ENCODE results near the gene VSTM1. TPM values are rescaled to one million over a fixed set of nuclear protein-coding genes. Genes with fewer than 3 reads are reported as not detected.

The VSTM1 gene, protein sequence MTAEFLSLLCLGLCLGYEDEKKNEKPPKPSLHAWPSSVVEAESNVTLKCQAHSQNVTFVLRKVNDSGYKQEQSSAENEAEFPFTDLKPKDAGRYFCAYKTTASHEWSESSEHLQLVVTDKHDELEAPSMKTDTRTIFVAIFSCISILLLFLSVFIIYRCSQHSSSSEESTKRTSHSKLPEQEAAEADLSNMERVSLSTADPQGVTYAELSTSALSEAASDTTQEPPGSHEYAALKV
- total RNA-seq (ENCODE audit: low replicate concordance) = 0.12 TPM in 1 of 2 replicates, not detected in the other

DNA sequence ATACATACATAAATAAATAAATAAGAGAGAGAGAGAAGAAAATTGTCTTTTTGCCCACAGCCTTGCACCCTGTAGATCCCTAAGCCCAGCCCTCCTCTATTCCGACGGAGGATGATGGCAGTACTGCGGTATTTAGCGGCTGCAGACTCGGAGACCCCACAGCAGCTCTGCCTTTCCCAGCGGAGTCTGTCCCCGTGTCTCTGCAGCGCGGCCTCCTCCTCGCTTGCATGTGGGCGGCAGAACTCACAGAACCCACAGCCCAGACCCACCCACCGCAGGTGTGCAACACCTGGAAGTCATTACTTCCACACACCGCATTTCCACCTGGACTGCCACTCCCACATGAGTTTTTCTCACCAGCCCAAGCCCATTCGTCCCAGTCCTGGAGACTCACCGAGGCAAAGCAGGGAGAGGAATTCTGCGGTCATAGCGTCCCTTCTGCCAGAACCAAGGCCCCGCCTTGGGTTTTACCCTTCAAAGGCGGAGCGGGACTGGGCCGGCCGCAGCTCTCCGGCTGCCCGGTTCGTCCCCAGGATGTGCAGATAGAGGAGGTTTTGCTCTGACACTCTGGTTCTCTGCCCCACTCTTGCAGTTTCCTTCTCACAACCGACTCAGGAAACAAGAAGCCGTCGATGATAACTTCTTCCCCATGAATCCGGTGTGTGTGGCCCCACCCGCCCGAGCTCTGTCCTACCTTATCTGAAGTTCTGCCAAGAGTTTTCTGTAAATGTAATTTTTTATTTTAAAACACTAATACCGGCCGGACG, at the start of gene VSTM1:
Gene VSTM1, minus strand, starts transcription at position 548 of the 767 bp plus-strand sequence. Its CDS starts 120 bp downstream, at position 428.
- Histone ChIP-seq H3K27me3 (no peaks in the 10 kb centered on the region), H3K4me3 (no peak within 1 kb of the TSS), H3K36me3 (no peaks in the 10 kb centered on the region), H3K27ac (no peak within 1 kb of the TSS), H3K4me1 (no peaks in the 10 kb centered on the region), H2AFZ (replicated peaks) (no peak within 1 kb of the TSS), H4K20me1 (ENCODE audit: low read depth) (no peaks in the 10 kb centered on the region), H3K9me3 (ENCODE audit: low read depth) (no peaks in the 10 kb centered on the region), H3K79me2 (ENCODE audit: low read depth) (no peaks in the 10 kb centered on the region), H3F3A (ENCODE audit: low read depth) (no peaks in the 10 kb centered on the region), H3K9ac (no peak within 1 kb of the TSS), H3K4me2 (no peak within 1 kb of the TSS)
- no peak within 1 kb of the TSS for H3K27ac Mint-ChIP-seq
- no peaks in the 10 kb centered on the region for H3K36me3 Mint-ChIP-seq
- no peak for DNase-seq (ENCODE audit: low spot score)
- H3K9me3 Mint-ChIP-seq = peaks cover 2% of the 10 kb centered on the region
- no peak within 1 kb of the TSS for H3K4me3 Mint-ChIP-seq
- peaks cover 8% of the 10 kb centered on the region for H3K27me3 Mint-ChIP-seq (ENCODE audit: insufficient read depth, low read depth)
- no peak for TF ChIP-seq EZH2phosphoT487 (IDR thresholded peaks at IDR 0.05)
- TF ChIP-seq EZH2 (IDR thresholded peaks at IDR 0.05) = no peak
- TF ChIP-seq, protein P1, sequence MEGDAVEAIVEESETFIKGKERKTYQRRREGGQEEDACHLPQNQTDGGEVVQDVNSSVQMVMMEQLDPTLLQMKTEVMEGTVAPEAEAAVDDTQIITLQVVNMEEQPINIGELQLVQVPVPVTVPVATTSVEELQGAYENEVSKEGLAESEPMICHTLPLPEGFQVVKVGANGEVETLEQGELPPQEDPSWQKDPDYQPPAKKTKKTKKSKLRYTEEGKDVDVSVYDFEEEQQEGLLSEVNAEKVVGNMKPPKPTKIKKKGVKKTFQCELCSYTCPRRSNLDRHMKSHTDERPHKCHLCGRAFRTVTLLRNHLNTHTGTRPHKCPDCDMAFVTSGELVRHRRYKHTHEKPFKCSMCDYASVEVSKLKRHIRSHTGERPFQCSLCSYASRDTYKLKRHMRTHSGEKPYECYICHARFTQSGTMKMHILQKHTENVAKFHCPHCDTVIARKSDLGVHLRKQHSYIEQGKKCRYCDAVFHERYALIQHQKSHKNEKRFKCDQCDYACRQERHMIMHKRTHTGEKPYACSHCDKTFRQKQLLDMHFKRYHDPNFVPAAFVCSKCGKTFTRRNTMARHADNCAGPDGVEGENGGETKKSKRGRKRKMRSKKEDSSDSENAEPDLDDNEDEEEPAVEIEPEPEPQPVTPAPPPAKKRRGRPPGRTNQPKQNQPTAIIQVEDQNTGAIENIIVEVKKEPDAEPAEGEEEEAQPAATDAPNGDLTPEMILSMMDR (IDR thresholded peaks at IDR 0.05) = no peak
- no peaks in the 10 kb centered on the region for H3K4me1 Mint-ChIP-seq

DNA sequence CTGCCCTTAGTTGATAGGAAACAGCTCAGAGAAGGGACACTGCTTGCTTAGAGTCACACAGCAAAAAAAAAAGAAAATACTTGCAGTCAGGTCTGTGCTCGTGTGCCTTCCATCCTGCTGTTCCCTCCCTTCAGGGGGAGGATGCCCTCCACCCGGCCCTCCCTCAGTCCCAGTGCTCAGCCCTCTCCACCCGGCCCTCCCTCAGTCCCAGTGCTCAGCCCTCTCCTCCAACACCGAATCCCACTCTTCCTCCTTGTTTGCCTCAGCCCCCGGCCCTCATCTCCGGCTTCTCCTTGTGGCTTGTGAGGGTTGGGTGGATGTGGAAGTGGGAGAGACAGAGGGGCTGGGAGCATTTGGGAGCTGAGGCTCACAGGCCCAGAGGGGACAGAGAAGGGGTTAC, 46.0 kb upstream of the VSTM1 start:
- no peaks in the 10 kb centered on the region for H3K36me3 ChIP-seq
- peaks cover 6% of the 10 kb centered on the region for H3K27me3 Mint-ChIP-seq (ENCODE audit: insufficient read depth, low read depth)
- peaks cover 6% of the 10 kb centered on the region for H4K20me1 ChIP-seq (ENCODE audit: low read depth)
- H3K9ac ChIP-seq = no peak overlapping the region
- H3K4me1 Mint-ChIP-seq = peaks cover 10% of the 10 kb centered on the region
- H3K27ac ChIP-seq = no peak overlapping the region
- H3K36me3 Mint-ChIP-seq = peaks cover 21% of the 10 kb centered on the region
- H3K27me3 ChIP-seq = no peaks in the 10 kb centered on the region
- H3K4me2 ChIP-seq = no peak overlapping the region
- no peaks in the 10 kb centered on the region for H3K9me3 Mint-ChIP-seq
- peaks cover 5% of the 10 kb centered on the region for H3F3A ChIP-seq (ENCODE audit: low read depth)
- H3K79me2 ChIP-seq (ENCODE audit: low read depth) = peaks cover 7% of the 10 kb centered on the region
- H2AFZ ChIP-seq (replicated peaks) = no peak overlapping the region
- no peaks in the 10 kb centered on the region for H3K4me1 ChIP-seq
- no peak overlapping the region for H3K4me3 ChIP-seq
- no peaks in the 10 kb centered on the region for H3K9me3 ChIP-seq (ENCODE audit: low read depth)
- no peak for DNase-seq (ENCODE audit: low spot score)
- TF ChIP-seq, protein P1 (IDR thresholded peaks at IDR 0.05) = no peak
- no peak for TF ChIP-seq EZH2phosphoT487 (IDR thresholded peaks at IDR 0.05)
- TF ChIP-seq EZH2 (IDR thresholded peaks at IDR 0.05) = no peak
- no peak overlapping the region for H3K27ac Mint-ChIP-seq
- no peak overlapping the region for H3K4me3 Mint-ChIP-seq

- H3K27ac ChIP-seq = no peak overlapping the region
- H3K9ac ChIP-seq = no peak overlapping the region
- DNase-seq (ENCODE audit: low spot score) = no peak
- peaks cover 16% of the 10 kb centered on the region for H3K79me2 ChIP-seq (ENCODE audit: low read depth)
- no peaks in the 10 kb centered on the region for H3K4me1 ChIP-seq
- H3F3A ChIP-seq (ENCODE audit: low read depth) = peaks cover 5% of the 10 kb centered on the region
- Mint-ChIP-seq H3K36me3 (peaks cover 21% of the 10 kb centered on the region), H3K27me3 (ENCODE audit: insufficient read depth, low read depth) (peaks cover 4% of the 10 kb centered on the region), H3K4me1 (peaks cover 6% of the 10 kb centered on the region), H3K9me3 (no peaks in the 10 kb centered on the region), H3K27ac (no peak overlapping the region), H3K4me3 (no peak overlapping the region)
- TF ChIP-seq, protein P1 (IDR thresholded peaks at IDR 0.05) = no peak
- TF ChIP-seq EZH2 (IDR thresholded peaks at IDR 0.05) (no peak), EZH2phosphoT487 (IDR thresholded peaks at IDR 0.05) (no peak)
- no peak overlapping the region for H2AFZ ChIP-seq (replicated peaks)
- no peaks in the 10 kb centered on the region for H3K27me3 ChIP-seq
- H3K4me2 ChIP-seq = no peak overlapping the region
- H3K9me3 ChIP-seq (ENCODE audit: low read depth) = no peaks in the 10 kb centered on the region
- H3K4me3 ChIP-seq = no peak overlapping the region
- H3K36me3 ChIP-seq = no peaks in the 10 kb centered on the region
- peaks cover 6% of the 10 kb centered on the region for H4K20me1 ChIP-seq (ENCODE audit: low read depth)
Measured at GRCh38 chr19:54108496-54108895, 44.8 kb upstream of the VSTM1 start.
